M059J (cell line): ENCODE results near the gene A3GALT2. TPM values are rescaled to one million over a fixed set of nuclear protein-coding genes. Genes with fewer than 3 reads are reported as not detected.

Experiments used
- total RNA-seq: library from RNA; depleted of rRNA; stranded (reverse); fragments of >200 nt; shearing (Covaris generic); gene quantifications from 2 replicates; pipeline ENCODE4 v1.2.3, GENCODE V29; 2014; rRNA removed

A3GALT2 gene
- total RNA-seq, 1 experiment from 2014 or later, result not detected

Other genes with a start within 250 kb of the A3GALT2 start
- gene AZIN2, start 239.9 kb downstream of the A3GALT2 start, total RNA-seq, result 0.20 and 2.8 TPM in 2 replicates
- gene TRIM62, start 139.1 kb downstream of the A3GALT2 start, total RNA-seq, result 14.4 and 15.6 TPM in 2 replicates
- gene ZNF362, start 64.6 kb downstream of the A3GALT2 start, total RNA-seq, result 6.2 and 15.2 TPM in 2 replicates
- gene PHC2, start 110.0 kb upstream of the A3GALT2 start, total RNA-seq, result 106 and 128 TPM in 2 replicates
- gene ZSCAN20, start 151.5 kb upstream of the A3GALT2 start, total RNA-seq, result 4.6 and 5.9 TPM in 2 replicates